LNCAP (cell line): ENCODE measurements around the gene CXCL11.

Experiments used
- TF ChIP-seq, protein P1 (sequence below): fragments of 450-650 bp; IDR thresholded peaks from 2 replicates; pipeline ENCODE4 v1.5.1; 2017; ENCODE audit warnings: mild to moderate bottlenecking

CXCL11 gene

DNA sequence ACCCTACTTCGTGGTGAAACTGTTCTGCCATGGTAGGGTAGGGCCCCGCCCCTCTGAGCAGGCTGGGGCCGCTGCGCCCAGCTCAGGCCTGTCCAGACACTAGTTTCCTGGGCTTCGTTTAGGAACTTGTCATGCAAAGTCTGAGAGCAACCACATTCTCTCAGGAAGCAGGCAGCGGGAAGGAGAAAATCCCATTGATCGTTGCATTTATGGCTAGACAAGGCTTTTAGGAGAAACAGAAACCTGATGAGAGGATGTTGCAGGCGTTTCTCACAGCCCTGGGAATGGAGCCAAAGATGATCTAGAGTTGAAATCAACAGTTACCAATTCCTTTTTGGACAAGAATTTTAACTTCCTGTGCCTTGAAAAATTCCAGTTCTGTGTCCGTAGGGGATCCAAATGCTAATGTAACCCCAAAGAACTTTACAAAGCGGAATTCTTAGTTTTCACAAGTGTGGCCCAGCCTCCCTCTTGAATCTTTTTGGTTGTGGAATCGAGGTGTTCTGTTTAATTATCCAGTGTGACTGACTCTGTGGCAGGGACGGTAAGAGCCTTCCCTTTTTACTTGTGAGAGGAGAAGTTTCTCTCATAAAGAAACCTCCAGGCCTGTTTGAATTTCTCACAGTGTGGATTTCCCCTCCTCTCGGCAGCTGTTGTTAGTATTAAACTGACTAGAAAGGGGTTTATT lies 24.0 kb downstream of the CXCL11 start:
- TF ChIP-seq, protein P1, sequence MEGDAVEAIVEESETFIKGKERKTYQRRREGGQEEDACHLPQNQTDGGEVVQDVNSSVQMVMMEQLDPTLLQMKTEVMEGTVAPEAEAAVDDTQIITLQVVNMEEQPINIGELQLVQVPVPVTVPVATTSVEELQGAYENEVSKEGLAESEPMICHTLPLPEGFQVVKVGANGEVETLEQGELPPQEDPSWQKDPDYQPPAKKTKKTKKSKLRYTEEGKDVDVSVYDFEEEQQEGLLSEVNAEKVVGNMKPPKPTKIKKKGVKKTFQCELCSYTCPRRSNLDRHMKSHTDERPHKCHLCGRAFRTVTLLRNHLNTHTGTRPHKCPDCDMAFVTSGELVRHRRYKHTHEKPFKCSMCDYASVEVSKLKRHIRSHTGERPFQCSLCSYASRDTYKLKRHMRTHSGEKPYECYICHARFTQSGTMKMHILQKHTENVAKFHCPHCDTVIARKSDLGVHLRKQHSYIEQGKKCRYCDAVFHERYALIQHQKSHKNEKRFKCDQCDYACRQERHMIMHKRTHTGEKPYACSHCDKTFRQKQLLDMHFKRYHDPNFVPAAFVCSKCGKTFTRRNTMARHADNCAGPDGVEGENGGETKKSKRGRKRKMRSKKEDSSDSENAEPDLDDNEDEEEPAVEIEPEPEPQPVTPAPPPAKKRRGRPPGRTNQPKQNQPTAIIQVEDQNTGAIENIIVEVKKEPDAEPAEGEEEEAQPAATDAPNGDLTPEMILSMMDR = no peak

DNA sequence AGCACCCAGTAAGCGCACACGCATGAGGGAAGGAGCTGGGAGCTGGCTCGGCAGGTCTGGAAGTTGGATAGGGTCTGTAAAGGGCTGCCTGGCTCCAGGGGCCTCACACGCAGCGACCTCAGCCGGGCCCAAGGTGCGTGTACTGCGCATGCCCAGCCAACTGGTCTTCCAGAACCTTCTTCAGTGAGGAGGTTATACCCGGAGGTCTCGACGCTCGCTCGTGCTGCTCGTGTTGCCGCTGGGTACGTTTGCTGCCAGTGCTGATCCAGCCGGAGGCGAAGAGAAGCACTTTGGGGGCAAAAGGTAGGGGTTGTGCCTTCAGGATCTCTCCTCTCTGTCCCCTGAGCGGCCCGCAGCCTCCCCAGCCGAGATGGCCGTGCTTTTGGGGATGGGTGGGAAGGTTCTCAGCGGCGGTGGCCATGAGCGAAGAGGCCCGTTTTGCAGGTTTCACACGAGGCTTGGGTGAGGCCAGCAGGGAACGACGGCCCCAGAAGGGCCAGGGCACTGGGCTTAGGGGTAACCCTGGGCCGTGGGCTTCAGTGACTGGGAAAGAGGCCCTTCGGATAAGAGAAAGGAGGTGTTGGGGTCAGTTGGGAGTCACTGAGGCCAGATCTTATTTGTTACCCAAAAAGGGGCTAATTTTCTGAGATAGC lies 24.7 kb downstream of the CXCL11 start:
- TF ChIP-seq, protein P1 = no peak

DNA sequence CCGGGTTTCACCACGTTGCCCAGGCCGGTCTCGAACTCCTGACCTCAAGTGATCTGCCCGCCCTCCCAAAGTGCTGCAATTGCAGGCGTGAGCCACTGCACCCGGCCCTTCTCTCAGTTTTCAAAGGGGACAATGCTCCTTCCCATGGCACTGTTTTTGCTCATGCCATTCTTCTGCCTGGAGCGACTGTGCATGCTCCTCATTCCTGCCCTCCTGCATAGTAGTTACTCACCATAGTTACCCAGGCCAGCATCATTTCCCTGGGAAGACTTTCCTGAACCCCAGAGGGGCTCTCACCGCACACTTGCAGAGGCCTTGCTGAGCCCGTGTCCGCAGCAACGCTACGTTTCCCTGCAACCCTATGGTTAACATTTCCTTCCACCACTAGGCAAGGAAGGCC lies 25.3 kb downstream of the CXCL11 start:
- TF ChIP-seq, protein P1 = no peak

DNA sequence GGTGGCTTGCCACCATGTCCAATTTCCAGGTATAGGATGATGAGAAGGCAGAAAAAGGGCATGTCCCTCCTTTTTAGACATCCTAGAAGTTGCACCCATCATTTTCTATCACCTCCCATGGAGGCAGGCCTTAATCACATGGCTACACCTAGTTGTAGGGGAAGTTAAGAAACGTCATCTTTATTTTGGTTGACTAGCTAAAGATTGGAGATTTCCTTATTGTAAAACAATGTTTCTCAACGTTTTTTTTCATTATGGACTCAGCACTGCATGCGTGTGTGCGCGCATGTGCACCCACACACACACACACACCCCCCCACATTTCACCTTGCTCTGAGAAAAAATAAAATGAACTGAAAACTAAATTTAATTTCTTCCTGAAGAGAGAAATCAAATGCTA lies 26.6 kb downstream of the CXCL11 start:
- TF ChIP-seq, protein P1 = no peak

DNA sequence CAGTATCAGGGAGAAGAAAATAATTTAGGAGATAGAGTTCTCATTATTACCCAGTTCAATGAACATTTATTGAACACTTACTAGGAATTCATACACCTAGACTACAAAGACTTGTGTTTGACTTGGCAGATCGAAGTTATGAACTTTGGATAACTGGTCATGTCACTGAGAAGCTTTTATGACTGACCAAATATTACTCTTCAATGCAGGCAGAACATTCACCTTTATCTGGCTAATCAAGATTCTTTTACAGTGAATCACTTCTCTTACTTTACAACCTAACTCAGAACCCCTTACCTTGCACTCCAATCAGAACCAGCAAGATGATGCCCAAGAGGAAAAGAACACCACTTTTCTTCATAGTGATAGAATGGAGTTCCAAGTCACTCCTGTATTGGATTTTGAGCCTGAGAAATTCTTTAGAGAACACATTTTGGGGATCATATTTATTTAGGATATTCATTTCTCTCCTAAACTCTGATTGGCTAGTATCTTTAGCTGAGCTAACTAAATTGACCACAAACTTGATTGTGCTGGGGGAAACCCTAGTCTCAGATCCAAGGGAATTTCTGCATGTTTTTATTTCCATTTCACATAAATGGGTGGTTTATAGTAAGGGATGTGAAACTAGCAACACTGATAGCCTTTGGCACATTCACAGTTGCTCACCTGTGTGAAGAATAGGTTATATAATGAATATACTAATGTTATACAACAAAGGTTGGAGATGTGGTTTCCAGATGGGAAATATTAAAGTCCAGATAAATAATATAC lies 28.6 kb downstream of the CXCL11 start, which contains the start of gene CXCL9:
TSS of gene CXCL9 (minus strand) at position 421 of the 774 bp plus-strand sequence. CDS start at position 361, 60 bp downstream.
- TF ChIP-seq, protein P1 = no peak

DNA sequence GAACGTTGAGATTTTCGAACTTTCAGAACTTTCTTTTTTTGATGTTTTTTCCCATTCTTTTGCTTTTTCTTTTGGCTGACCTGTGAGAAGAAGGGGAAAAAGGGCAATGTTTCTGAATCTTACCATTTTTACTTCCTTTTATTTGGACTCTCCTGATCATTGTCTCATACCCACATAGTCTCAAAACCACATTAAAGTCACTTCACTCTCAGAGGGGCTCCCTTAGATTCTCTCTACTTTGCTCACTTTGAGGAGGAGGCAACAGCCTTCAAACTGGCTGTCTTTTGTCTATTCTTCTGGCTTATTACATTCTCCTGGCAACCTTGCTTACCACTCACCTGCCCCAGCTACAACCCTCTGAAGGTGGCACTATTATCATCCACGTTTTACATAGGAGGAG lies 32.2 kb downstream of the CXCL11 start:
- TF ChIP-seq, protein P1 = no peak

DNA sequence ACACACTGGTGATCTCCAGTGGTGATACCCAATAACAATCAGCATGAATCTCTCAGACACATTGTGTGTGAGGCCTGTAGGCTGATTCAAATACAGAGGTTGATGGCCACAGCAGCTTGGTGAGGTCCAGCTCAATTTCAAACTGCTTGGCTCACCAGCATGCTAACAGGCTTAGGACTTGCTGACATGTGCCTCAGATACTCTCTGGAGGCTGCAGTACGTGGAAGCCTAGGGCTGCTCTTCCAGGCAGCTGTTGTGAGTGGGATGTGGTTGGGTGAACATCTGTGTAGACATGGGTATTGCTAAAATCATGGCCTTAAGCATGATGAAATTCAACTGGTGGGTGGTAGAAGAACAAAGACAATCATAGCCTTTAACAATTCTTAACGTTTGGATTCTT lies 32.8 kb downstream of the CXCL11 start:
- TF ChIP-seq, protein P1 = no peak
